GM19193 (cell line): ENCODE measurements around the gene TRMU.

Source experiments
- POLR2A ChIP-seq: IDR thresholded peaks from 4 replicates; pipeline ENCODE4 v1.6.1; 2011; ENCODE audit not compliant: insufficient read depth, insufficient read length; ENCODE audit errors: extremely low read depth

Gene TRMU

DNA sequence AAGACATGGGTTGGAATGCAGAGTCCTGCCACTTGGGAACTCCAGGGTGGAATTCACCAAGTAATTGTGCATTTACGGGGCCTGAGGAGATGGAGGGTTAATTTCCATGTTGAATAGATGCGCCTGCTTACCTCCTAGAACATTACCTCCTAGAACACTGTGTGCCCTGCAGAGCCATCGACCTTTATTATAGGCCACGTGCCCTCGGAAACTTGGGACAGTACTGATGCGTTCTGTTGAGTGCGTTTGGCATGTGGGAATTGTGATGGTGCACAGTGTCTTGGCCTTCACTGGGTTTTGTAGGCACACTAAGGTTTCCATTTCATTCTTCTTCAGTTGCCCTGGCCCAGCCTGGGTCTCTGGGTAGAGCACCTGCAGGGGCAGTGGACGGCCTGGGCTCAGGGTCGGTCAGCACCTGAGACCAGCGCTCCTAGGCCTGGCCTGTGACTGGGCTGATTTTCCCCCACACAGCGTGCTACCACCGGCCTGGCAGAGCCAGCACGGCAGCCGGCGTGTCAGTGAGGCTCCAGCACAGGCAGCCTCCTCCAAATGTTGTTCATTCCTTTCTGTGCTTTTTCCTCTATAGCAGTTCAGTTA is 12.7 kb downstream of the TRMU start:
- no peak for TF ChIP-seq POLR2A

DNA sequence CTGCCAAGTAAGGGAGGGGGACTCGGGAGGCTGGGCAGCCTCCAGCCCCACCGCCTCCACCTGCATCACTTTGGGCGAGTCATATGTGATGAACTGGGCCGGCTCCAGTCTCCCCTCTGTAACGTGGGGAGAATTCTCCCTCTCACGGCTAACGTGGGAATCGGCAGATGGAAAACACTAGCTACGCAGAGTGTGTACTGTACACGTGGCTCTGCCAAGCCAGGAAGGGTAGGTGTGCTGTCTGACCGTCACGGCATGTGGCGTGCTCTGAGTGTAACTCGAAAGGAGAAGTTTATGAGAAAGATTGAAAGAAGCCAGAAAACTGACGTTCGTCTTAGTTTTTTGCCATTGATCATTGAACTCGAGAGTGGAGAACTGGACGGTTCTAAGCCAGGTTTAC is 13.7 kb downstream of the TRMU start:
- TF ChIP-seq POLR2A = no peak

DNA sequence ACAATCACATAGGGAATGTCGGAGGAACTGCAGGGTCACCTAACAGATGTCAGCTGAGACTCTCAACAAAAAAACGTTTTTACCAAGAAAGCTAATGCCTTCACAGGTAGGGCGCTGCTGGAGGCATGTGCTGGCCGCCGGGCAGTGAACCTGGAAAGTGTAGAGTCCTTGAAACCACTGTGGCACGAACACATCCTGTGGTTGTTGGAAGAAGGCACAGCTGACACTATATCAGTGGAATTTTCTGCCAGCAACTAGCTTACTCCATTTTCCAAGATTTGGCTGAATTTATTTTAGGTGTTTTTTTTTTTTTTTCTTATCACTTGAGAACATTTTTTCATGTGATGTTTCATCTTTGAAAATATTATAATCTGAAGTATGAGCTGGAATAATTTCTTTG is 14.2 kb downstream of the TRMU start:
- no peak for TF ChIP-seq POLR2A

DNA sequence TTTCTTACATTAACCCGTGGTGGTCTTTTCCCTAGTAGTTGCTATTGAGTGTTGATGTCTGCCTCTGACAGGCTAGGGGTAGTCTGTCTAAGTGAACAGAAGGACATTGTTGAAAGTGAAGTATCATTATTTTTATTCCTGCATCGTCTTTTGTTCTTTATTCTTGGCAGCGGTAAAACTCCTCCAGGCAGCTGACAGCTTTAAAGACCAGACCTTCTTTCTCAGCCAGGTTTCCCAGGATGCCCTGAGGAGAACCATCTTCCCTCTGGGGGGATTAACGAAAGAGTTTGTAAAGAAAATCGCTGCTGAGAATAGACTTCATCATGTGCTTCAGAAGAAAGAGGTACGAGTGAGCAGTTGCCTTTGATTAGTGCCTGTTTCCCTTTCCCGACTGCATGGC is 14.6 kb downstream of the TRMU start:
- TF ChIP-seq POLR2A = no peak

DNA sequence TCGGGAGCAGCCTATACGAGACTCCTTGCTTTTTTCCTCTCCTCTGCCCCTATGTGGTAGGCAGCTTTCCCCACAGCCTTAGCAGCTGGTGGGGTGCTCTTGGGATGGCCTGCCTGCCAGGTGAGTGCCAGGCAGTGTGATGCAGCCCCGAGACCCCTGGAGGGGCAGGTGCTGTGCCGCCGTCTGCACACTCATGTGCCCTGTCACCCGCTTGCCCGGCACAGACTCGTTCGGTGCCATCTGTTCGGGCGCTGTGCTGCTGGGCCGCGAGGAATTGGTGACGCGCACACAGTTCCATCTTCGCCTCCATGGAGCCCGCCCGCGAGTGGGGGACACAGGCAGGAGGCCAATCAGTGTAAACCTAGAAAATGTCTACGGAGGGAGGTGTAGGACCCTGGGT is 15.1 kb downstream of the TRMU start:
- TF ChIP-seq POLR2A = no peak

DNA sequence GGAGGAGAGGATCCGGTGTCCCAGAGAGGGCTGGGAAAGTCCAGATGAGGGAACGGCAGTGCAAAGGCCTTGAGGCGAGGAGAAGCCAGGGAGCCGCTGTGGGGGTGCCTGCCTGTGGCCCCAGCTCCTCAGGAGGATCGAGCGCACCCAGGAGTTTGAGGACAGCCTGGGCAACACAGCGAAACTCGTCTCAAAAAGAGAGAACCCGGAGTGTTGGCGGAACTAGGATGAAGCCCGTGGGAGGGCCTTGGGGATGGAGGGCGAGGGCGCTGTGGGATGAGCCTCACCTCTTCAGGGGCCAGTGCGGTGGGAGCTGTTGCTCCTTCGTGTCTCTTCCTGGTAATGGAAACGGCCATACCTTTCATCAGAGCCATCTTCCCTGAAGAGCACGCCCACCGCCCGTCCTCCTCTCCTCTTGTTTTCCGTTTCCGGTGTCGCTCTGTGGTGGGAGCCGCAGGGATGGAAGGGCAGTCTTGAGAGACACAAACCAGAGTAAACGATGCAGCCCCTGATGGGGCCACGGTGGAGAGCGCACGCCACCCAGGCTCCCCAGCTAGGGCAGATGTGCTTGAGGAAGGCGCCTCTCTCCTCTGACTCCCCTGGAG is 15.7 kb downstream of the TRMU start:
- no peak for TF ChIP-seq POLR2A

DNA sequence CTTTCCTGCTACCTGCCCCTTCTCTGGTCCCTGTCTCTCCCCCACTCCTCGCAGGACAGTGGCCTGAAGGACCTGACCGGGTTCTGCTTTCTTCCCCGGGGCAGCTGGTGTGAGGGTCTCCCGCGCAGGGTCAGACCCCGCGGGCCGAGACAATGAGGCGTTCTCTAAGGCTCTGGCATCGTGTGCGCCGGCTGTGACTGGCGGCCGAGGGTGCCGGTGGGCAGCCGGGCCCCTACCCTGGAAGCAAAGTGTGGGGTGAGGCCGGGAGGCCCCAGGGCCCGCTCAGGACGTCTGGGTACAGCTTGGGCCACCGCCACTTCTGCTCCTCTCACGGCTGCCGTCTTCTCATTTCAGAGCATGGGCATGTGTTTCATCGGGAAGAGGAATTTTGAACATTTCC is 16.3 kb downstream of the TRMU start:
- no peak for TF ChIP-seq POLR2A

DNA sequence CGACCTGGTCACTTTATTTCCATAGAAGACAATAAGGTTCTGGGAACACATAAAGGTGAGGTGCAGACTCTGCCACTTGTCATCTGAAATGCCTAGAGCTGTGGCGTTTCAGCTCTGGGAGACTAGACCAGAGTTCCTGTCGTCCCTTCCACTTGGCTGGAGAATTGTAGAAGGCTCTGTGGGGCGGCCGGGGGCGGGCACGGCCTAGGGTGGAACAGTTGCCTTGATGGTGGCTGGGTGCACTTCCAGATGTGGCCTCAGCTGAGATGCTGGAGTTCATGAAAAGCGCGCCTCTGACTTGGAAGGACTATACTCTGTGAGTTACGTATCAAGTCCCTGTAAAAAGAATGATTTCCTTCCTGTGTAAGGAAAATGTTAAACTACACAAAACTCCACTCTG is 16.8 kb downstream of the TRMU start:
- TF ChIP-seq POLR2A = no peak

DNA sequence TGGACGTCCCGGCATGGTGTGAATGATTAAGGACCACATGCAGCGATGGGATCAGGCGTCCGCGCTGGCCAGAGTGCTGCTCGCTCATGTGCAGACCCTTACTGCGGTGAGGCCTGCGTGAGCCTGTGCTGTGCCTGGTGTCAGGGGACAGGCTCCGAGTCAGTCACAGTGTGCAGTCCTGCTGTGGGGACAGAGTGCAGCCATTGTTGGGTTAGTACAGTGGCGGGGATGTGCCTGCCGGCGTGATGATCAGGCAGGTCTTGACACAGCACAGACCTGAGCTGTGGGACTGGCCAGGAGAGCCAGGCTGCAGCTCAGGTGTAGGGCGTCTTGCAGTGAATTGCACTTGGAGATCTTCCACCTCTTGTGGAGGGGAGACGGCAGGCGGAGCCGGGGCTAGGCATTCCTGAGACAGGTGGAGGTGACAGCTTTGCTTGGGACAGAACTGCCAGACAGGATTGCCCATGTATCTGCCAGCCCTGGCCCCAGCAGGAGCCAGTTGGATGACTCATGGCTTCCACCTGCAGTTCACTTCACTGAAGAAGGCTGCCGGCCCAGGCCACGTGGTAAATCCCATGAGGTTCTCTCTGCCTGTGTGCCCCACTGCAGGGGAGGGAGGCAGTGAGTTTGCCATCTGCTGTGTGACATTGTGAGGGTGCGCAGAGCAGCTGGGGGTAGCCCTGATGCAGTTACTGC is 17.3 kb downstream of the TRMU start:
- TF ChIP-seq POLR2A = no peak

DNA sequence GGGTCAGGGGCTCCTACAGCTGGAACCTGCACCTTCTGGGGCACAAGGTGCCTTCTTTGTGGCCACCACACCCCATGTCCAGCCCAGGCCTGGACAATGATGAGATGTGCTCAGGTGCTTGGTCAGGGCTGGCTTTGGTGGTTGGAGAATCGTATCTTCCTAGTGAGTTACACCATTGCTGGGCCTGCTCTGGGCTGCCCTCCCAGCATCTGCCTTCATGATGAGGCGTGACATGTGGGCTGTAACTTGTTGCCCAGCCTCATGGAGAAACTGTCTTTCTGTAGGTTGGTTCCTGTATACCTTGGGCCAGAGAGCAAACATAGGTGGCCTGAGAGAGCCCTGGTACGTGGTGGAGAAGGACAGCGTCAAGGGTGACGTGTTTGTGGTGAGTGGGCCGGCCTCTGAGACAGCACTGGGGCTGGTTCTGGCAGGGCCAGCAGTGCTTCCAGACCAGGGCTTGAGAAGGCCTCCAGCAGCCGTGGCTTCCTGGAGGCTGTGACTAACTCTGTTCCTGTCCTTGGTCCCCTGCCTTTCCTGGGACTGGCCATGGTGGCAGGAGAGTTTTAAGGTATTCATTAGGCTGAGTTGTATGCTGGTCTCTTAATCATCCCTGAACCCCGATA is 18.1 kb downstream of the TRMU start:
- TF ChIP-seq POLR2A = no peak

DNA sequence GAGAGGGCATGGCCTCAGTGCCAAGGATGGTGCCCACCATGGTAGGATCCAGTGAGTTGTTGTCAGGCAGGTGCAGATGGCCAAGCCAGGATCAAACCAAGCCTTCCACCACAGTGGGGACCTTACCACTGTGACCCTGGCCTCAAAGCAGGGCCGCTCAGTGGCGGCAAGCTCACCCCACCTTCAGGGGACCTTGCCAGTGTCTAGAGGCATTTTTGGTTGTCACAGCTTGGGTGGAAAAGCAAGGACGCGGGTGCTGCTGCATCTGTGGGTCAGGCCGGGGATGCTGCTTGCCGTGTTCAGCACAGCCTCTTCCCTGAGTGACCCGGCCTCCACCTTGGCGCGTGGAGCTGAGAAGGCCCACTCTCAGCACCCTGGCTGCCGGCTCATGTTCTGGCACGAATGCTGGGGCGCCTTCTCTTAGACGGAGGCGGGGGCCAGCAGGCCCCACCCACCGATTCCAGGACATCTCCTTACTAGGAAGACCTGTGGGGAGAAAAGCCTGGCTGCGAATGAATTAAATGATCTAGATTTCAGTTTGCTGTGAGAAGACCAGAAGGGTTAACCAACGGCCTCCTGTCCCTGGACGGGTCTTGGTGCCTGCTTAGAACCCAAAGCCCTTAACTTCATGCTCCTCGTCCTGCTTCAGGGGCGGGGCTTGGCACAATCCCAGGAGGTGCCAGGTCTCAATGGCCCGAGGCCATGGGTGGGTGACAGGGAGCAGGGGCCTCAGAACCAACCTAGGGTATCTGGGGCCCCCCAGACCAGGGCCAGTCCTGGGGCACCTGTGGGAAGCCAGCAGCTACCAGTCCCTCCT is 18.9 kb downstream of the TRMU start:
- no peak for TF ChIP-seq POLR2A

DNA sequence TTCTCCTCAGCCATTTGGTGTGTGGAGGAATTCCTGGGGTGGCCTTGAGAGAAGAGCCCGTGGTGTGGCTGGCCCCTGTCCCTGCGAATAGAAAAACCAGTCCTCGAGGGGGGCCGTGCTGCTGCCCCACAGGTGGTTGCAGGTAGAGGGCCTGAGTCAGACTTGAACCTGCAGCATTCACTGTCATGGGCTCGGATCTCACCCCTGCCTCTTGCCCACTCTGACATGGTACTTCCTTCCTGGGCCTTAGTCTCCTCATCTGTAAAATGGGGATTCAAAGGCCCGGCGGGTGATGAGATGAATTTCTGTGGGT is 19.4 kb downstream of the TRMU start:
- no peak for TF ChIP-seq POLR2A

DNA sequence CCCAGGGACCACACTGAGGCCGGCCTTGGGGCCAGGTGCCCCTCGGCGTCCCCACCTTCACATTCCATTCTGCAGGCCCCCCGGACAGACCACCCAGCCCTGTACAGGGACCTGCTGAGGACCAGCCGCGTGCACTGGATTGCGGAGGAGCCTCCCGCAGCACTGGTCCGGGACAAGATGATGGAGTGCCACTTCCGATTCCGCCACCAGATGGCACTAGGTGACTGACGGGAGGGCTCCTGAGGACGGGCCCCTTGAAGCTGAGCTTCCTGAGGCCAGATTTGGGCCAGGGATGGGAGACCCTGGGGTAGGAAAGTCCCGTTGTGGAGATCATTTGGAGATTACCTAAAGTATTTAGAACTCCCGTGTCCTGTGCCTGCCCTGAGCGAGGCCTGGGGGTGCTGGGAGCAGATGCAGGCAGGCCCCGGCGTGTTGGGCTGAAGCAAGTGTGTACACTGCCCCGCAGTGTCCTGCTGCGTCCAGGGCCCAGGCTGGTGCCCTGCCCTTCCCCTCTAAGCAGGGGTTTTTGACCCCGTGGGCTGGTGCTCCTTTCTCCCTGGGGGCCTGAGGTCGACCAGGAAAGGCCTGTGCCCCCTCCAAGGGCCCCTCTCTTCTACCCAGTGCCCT is 20.0 kb downstream of the TRMU start:
- TF ChIP-seq POLR2A = no peak

DNA sequence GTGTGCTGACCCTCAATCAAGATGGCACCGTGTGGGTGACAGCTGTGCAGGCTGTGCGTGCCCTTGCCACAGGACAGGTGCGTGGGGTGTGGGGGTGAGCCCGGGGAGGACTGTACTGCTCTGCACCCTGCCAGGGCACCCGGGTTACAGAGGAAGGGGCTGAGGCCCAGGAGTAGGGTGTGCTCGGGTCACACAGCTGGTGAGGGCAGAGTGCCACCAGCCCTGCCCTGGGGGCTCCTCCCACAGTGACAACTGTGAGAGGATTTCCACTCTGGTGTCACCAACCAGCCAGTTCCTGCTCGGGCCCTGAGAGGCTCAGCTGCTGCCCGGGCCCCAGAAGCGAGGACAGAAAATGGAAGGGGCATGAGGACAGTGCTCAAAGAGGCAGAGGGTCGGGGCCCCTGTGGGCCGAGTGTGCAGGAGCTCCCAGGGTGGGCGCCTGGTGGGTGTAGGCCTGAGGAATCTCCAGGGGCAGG is 20.5 kb downstream of the TRMU start:
- TF ChIP-seq POLR2A = no peak
